HG03439 (cell line): ENCODE measurements around the gene OTUB1.
A peak's percentile ranks its signal among the peaks of the same experiment; 100 is the strongest.
"Not testable (repeated sequence)": the region's sequence is repeated elsewhere in the genome, so short reads cannot be mapped to it uniquely, and the experiment has no call there.

ENCODE experiments used
- ATAC-seq: cut with Tn5 transposase; IDR thresholded peaks from one replicate; pipeline ENCODE4 v1.9.1; 2021; ENCODE audit warnings: mild to moderate bottlenecking, moderate library complexity; ENCODE audit not compliant: unreplicated experiment

Gene OTUB1

DNA sequence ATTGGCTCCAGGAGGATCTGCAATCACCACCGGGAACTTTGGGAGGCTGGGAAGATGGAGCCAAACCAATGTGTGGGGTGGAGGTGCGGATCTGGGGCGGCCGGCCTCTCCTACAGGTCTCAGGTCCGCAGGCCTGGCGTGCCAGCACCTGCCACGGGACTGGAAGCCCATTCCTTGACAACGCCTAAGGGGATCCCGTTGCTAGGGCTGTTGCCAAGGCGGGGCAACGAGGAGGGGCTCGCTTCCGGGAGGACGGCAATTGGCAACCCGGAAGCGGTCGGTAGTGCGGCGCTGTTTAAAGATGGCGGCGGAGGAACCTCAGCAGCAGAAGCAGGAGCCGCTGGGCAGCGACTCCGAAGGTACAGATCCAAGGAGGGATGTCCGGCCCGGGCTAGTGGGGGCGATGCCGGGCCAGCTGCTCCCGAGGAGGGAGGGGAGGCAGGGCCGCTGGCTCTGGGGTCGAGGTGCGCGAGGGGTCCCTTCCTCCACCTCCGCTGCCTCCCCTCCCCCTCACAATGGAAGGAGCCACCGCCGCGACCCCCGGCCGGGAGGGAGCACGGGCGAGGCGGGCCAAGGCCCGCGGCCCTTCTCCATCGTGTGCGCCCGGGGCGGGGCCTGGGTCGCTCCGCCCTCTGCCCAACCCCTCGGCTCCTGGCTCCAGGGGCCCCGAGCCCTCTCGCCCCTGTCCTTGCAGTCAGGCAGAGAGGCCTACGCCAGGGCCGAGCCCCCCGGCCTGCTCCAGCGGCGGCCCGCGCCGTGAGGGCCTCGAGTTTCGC, at the start of gene OTUB1:
OTUB1 (plus strand) TSS at position 283 of the 776 bp plus-strand sequence; CDS start at position 302, 19 bp downstream.
- ATAC-seq, result peak; percentile 83

GRCh38 chr11:63937713-63938478, 48.3 kb upstream of the OTUB1 start:
- peak; percentile 14 for ATAC-seq

DNA sequence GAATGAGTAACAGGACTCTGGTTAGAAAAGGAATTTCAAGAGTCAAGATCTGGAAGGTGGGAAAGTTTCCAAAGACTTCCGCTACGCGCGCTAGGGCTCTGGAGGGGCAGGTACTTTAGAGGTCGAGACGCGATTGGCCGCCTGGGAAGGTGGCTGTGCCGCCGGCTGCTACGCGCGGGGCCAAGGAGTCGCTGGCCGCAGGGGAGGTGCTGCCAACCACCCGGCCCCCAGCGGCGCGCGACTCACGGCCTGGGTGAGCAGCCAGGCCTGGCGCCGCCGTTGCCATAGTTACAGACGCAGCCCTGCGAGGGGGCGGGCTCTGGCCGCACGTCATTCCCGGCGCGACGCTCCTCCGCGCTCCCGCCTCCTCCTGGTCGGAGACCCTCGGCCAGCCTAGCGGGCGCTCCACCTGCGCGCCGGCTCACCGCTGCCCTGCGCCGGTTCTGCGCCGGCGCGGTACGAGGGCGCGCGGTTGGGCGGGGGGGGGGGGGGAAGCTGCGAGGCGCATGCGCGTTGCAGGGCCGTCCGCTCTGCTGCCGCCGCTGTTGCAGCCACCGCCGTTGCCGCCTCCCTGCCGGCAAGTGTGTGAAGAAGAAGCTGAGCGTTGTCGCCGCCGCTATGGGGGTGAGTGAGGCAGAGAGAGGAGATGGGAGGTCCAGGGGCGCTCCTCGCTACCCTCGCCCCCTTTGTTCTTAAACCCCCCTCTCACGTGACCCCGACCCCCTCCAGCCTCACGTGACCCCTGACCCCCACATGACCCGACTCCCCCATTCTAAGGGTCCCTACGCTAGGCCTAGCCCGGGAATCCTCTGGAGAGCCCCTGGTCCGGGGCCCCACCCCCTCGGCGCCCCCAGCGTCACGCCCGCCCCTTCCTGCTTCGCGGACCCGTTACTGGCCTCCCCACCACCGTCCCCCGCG, 47.5 kb upstream of the OTUB1 start, which contains the start of gene NAA40:
NAA40 (plus strand) TSS at position 524 of the 918 bp plus-strand sequence; CDS start at position 619, 95 bp downstream.
- peak; percentile 94 for ATAC-seq

GRCh38 chr11:63939397-63939891, 46.8 kb upstream of the OTUB1 start:
- ATAC-seq, result no peak

GRCh38 chr11:63940786-63941185, 45.5 kb upstream of the OTUB1 start:
- no peak for ATAC-seq

DNA sequence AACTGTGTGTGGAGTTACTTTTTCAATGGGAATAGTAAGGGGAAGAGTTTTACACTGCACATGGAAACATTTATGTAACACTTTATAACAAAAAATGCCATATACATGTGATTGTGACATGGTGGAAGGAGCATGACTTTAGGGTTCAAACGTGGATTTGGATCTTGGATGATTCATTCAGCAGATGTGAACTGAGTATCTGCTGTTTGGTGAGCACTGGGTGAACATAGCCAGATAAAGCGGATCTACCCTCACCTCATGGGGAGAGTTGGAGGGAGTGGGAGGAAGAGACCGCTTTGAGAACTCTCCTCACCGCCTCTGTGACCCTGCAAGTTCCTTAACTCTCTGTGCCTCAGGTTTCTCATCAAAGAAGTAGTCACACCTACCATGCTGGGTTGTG, 44.3 kb upstream of the OTUB1 start:
- no peak for ATAC-seq

- no peak for ATAC-seq
These were observed 43.4 kb upstream of the OTUB1 start for GRCh38 chr11:63942803-63943202.

GRCh38 chr11:63944987-63945386, 41.3 kb upstream of the OTUB1 start:
- no peak for ATAC-seq

DNA sequence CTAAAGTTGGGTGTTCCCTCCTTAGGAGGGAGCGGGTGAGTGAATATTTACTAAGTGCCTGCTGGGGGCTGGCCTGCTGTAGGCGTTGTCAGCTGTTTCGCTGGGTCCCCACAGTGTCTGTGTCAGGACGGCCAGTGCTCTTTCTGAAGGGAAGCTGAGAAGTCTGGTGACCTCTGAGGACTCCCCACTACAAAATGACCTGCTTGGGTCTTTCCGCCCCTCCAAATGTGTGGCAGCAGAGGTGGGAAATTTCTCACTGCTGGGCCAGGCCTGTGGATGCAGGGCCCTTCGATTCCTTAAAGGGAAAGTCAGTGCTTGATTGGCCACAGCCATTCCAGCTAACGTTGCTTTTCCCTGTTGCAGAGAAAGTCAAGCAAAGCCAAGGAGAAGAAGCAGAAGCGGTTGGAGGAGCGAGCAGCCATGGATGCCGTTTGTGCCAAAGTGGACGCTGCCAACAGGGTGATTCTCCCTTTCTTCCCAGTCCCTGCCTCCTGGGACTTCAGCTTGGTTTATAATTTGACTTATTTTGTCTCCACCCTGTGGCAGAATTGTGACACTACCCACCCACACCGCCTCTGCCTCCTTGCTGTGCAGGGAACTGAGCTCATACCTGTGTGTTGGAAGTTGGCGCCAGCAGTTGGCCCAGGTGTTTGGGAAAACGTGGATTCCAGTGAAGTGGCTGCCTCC, 40.6 kb upstream of the OTUB1 start:
- no peak for ATAC-seq

DNA sequence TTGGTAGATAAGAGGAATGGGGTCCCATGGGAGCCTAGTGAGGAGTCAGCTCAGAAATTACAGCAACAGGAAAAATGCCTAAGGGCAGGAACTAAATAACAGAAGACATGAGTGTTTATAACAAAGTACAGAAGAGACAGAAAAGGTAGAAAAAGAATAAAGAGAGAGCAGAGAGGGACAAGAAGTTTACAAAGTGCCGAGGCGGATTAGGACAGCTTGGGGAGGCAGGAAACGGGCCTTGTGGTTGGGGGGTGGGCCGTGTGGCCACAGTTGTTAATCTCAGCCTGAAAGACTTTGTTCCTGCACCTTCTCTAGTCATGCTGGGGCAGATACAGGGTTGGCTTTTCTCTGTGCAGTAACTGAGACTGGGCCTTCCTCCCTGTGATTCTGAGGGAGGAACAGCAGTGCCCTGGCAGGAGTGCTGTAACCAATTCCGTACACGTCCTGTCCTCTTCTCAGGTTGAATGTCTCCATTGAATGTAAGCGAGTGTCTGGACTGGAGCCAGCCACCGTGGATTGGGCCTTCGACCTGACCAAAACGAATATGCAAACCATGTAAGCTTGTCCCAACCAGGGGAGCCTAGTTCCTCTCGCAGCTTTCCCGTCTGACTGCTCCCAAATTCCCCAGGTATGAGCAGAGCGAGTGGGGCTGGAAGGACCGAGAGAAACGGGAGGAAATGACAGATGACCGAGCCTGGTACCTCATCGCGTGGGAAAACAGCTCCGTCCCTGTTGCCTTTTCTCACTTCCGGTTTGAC, 34.3 kb upstream of the OTUB1 start:
- no peak for ATAC-seq

- ATAC-seq, result no peak
These were observed 33.7 kb upstream of the OTUB1 start for GRCh38 chr11:63952570-63952969.

GRCh38 chr11:63958008-63958407, 28.2 kb upstream of the OTUB1 start:
- ATAC-seq, result no peak

DNA sequence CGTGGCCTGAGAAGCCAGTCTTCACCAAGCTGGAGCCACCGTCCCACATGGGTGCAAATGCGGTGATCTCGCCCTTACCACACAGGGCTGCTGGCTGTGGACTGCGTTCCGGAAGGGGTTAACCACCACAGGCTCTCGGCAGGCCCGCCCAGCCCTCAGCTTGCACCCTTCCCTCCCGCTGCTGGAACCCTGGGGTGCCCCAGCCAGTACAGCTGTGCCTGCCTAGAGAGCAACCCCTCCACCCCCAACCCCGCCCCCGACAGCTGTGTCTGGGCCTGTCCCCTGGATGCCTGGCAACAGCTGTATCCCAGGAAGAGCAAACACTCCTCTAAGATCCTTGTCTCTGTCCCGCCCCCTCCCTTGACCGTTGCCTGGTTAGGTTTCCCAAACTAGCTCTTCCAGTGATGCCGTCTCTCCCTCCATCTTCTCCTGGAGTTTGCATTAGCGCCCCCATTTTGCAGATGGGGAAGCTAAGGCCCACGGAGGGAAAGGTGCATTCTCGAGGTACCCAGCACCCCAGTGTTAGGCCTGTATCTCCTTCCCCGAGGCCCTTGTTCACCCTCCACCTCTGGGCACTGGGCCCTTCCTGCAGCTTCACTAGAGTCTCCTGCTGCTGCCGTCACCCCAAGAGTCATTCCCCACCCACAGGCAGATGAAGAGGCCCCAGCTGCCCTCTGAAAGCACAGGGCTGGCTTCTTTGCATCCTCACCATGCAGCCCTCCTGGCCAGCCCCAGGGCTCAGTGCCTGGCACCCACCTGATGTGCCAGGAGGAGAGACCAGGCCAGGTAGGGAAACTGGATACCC, 24.4 kb upstream of the OTUB1 start:
- ATAC-seq, result no peak

- ATAC-seq, result not testable (repeated sequence)
These were observed 22.3 kb upstream of the OTUB1 start for GRCh38 chr11:63963895-63964294.

DNA sequence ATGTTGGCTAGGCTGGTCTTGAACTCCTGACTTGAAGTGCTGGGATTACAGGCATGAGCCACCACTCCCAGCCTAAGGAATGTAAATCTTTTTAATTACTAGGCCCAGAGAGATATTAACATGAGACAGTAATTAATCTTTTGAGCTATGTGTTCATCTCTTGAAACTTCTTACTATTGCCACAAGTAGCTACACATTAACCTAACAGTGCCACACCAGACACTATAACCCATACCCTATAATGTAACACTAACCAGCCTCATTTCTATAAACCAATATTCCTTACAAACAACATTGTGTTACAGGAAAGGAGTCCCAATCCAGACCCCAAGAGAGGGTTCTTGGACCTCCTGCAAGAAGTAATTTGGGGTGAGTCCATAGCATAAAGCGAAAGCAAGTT, 19.8 kb upstream of the OTUB1 start:
- ATAC-seq, result no peak

DNA sequence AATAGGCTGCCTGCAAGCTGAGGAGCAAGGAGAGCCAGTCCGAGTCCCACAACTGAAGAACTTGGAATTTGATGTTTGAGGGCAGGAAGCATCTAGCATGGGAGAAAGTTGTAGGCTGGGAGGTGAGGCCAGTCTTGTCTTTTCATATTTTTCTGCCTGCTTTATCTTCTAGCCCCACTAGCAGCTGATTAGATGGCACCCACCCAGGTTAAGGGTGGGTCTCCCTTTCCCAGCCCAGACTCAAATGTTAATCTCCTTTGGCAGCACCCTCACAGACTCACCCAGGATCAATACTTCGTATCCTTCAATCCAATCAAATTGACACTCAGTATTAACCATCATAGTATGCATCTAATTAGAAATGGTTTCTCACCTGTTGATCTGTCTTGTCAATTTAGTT, 16.8 kb upstream of the OTUB1 start:
- no peak for ATAC-seq

- no peak for ATAC-seq
These were observed 15.3 kb upstream of the OTUB1 start for GRCh38 chr11:63970902-63971301.

DNA sequence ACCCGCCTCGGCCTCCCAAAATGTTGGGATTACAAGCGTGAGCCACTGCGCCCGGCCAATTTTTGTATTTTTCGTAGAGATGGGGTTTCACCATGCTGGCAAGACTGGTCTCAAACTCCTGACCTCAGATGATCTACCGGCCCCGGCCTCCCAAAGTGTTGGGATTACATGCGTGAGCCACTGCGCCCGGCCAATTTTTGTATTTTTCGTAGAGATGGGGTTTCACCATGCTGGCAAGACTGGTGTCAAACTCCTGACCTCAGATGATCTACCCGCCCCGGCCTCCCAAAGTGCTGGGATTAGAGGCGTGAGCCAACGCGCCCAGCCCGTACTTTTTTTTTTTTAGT, 12.4 kb upstream of the OTUB1 start:
- not testable (repeated sequence) for ATAC-seq
